Measurements from ENCODE around the gene TTC7B.

The TTC7B gene

GRCh38 chr14:90510159-90510558 is 306.1 kb downstream of the TTC7B start:
- DNase-seq (ENCODE audit: low spot score), result no peak

DNA sequence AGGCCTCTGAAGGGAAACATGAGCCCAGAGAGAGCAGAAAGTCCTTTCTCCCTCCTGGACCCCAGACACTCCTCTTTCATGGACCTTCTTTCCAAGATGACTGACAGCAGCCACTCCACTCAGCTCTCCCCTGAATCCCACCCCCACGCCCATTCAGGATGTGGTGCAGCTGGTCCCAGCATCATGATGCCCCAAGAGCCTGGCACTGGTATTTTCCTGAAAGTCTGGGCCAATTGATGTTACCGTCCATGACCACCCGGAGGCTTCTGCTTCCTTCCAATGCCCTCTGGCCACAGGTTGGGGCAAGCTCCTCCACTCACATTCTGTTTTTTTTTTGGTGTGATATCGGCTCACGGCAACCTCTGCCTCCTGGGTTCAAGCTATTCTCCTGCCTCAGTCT is 306.8 kb downstream of the TTC7B start:
- DNase-seq (ENCODE audit: low spot score), result no peak

GRCh38 chr14:90508536-90509254 is 307.5 kb downstream of the TTC7B start:
- no peak for DNase-seq (ENCODE audit: low spot score)

- DNase-seq (ENCODE audit: low spot score), result no peak
Observed at GRCh38 chr14:90508036-90508435, 308.2 kb downstream of the TTC7B start.

DNA sequence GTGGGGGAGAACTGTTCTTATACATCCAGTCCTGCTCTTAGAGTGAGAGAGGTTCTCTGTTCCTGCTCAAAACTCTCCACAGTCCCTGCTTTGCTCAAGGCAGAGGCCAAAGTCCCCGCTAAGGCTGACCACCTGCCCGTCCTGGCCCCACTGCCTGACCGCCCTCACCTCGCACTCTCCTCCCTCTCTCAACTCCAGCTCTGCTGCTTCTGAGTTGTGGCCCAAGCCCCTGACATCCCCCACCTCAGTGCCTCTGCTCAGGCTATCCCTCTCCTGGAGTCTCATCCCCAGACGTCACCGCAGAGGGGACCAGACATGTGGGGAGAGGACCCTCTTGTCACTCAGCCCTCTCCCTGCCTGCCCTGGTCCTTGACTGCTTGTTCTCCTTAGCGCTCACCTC is 308.8 kb downstream of the TTC7B start:
- DNase-seq (ENCODE audit: low spot score), result no peak

GRCh38 chr14:90506748-90507147 is 309.5 kb downstream of the TTC7B start:
- no peak for DNase-seq (ENCODE audit: low spot score)

DNA sequence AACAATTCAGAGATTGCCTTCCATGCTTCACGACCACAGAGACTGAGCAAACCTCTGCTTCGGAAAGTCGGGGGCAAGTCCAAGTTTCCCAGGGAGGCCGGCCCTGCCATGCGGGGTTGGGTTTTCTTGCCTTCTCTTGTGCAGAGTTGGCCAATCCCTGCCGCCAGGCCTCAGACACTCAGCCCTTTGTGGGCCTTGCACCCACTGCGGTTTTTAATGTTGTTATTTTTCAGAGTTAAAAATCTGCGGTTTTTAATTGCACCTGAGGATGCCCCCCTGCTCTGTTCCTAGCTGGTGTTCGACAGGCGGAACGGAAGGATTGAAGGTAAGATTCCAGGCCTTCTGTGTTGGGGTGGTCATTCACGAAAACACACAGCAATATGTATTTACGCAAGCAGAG is 310.7 kb downstream of the TTC7B start:
- DNase-seq (ENCODE audit: low spot score), result no peak

DNA sequence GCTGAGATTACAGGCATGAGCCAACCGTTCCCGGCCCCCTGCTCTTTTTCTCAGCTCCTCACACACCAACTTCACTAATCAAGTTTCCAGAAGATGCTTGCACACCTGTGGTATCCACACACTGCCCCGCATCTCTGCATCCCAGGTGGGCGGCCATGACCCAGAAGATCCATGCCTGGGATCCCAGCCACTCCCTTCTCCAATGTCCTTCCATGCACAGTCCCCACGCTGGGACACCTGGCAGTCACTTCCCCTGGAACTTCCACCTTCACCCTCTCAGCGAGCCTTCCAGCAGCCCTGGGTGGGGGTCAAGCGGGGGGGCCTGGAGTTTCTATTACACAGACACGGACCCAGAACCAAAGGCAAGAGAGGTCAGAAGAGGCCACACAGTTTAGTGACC is 311.6 kb downstream of the TTC7B start:
- no peak for DNase-seq (ENCODE audit: low spot score)

DNA sequence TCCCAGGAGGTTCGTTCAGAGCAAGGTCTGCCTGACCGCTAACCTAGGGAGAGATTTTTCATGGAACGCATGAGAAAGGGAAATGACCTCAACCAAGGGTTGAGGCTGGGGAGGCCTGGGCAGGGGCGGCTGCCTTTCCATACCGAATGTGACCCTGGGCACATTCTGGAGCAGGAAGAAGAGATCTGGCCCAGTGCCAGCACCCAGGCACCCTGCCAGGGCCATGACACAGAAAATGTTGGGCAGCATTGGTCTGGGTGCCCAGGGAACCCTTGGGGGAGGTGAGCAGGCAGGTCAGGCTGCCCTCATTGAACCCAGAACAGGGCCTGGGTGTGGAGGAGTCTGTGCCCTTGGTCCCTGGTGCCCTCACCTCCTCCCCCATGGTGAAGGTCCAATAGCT is 312.6 kb downstream of the TTC7B start:
- no peak for DNase-seq (ENCODE audit: low spot score)

- no peak for DNase-seq (ENCODE audit: low spot score)
Observed at GRCh38 chr14:90502760-90503159, 313.5 kb downstream of the TTC7B start.

- DNase-seq (ENCODE audit: low spot score), result no peak
Observed at GRCh38 chr14:90500665-90501370, 315.4 kb downstream of the TTC7B start.

DNA sequence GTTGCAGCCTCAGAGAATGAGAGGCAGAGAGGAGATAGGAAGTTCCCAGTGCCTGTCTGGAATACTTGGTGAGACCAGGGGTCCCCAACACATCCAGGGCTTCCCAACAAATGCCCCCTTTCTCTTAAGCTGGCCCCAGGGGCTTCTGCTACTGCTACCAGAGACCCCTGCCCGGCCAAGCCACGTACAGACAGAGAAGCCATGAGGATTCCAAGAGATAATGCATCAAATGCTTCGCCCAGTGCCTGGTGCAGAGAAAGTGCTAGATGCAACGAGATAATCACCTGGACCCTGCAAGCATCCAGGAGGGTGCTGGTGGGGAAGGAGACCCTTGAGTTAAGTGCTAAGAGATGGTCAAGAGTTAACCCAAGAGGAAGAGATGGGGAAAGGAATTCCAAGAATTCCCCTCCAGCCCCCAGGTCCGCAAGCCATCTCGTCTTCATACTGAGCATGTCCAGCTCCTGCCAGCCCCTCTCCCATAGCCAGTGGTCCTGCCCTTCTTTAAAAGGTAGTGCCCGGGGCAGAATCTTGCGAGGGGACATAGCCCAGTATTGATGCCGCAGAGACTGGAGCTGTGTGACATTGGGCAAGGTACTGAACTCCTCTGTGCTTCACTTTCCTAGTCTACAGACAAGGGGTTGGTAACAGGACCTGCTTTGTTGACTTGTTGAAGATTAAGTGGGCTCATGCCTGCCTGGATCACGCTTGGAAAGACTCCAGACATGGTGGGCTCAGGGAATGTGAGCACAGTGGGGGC is 316.1 kb downstream of the TTC7B start:
- no peak for DNase-seq (ENCODE audit: low spot score)

- no peak for DNase-seq (ENCODE audit: low spot score)
Observed at GRCh38 chr14:90499121-90499520, 317.1 kb downstream of the TTC7B start.

DNA sequence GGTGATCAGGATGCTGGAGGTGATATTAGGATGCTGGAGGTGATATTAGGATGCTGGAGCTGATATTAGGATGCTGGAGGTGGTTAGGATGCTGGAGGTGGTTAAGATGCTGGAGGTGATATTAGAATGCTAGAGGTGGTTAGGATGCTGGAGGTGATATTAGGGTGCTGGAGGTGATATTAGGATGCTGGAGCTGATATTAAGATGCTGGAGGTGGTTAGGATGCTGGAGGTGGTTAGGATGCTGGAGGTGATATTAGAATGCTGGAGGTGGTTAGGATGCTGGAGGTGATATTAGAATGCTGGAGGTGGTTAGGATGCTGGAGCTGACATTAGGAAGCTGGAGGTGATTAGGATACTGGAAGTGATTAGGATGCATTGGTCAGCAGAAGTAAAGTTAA is 318.0 kb downstream of the TTC7B start:
- no peak for DNase-seq (ENCODE audit: low spot score)

DNA sequence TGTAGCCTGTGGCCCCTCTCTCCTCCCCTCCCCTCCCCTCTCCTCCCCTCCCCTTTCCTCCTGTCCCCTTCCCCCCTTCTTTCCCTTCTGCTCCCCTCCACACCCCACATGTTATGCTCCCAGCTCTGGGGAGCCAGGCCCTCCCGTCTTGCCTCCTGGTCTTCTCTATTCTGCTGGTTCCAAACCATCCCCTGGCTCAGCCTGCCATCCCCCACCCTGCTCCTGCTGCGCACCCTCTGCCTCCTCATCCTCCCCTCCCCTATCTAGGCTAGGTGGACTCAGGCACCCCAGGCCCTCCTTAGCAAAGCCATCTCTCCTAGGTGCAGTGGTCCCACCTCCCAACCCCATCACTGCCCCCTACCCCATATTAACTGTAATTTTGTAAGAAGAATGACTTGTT is 319.9 kb downstream of the TTC7B start:
- DNase-seq (ENCODE audit: low spot score), result no peak

DNA sequence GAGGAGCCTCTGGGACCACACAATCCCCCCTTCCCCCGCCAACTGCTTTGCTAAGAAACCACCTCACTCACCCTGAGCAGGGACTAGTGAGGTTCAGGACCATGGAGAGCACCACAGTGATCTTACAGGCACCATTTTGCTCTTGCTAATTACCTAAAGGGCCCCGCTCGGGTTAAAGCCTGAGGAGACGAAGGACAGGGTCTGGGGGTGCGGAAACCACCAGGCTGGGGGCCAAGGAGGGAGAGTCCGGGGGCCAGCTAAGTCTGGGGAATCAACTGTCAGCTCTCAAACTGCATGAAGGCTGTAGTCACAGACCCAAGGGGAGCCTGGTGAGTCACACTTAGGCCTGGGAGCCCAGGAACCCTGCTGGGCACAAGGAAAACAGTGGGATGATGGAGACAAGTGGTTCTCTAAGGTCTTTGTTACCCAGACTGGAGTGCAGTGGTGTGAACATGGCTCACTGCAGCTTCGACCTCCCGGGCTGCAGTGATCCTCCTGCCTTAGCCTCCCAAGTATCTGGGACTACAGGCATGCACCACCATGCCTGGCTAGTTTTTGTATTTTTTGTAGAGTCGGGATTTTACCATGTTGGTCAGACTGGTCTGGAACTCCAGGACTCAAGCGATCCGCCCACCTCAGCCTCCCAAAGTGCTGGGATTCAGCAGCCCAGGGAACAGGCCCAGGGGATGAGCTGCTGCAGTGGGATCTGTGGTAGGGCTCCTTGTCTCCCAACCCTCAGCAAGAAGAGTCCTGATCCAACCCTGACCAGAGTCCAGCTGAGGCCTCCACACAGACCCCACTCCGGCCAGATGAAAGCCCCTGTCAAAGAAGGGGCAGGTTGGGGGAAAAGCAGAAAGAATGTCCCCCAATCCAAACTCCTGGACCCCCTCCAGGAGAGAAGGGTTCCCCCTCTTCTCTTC is 320.6 kb downstream of the TTC7B start:
- peak; percentile 36 for DNase-seq (ENCODE audit: low spot score)

DNA sequence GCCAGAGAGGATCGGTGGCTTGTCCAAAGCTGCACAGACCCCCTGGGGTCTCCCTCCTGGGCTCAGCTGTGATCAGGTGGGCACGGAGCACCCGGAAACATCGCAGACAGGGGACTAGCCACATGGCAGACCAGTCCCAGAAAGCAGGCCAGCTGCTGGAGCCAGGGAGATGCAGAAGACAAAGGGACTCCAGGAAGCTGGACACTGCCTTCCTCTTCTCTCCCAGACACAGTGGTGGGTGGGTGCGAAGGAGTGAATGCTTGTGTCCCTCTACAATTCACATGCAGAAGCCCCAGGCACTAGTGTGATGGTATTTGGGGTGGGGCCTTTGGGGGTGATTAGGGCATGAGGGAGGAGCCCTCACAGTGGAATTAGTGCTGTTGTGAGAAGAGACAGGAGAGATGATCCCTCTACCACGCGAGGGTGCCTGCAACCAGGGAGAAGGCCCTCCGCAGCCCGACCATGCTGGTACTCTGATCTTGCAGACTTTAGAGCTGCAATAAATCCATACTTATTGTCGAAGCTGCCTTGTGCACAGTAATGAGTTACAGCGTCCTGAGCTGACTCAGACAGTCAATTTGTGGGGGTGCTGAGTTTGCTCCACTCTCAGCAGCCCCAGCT is 324.2 kb downstream of the TTC7B start:
- DNase-seq (ENCODE audit: low spot score), result no peak

DNA sequence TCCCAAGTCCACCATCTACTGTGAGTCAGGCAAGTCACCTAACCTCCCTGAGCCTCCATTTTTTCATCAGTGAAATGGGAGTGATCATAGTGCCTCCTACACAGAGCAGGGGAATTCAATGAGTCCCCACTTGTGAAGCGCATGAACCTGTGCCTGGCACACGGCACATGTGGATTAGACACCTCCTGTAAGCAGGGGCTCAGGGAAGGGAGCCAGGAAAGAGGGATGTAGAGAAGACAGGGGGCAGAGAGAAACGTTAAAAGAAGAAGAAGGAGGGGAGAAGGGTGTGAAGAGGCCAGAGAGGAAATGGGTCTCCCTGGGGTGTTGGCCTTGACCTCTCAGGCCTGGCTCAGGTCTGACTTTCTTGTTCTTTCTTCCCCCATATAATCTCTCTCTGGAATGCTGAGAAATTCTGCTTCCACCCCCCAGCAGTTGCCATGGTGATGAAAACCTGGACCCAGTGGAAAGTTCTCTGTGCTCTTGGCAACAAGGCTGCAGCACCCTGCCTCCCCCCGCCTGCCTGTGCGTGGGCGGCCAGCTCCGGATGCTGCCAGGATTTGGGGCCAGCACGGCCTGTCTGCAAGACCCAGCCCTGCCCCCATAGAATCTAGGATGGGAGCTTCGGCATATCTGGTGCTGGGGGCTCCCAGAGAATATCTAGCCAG is 324.9 kb downstream of the TTC7B start:
- DNase-seq (ENCODE audit: low spot score), result no peak

DNA sequence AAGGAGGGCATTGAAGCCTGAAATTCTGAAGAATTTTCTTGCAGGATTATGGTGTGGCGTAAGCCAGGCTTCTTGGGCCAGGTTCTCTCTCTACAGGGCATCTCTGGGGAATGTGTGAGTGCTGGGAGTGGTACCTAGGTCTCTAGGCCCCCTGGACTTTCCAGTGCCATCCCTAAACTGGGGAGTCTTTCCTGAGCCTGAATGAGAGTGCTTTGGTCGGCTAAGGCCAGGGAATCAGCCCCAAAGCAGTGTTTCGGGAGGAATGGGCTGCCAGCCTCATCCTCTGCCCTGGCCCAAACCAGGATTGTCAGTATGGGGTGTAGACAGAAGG is 325.5 kb downstream of the TTC7B start:
- no peak for DNase-seq (ENCODE audit: low spot score)

DNA sequence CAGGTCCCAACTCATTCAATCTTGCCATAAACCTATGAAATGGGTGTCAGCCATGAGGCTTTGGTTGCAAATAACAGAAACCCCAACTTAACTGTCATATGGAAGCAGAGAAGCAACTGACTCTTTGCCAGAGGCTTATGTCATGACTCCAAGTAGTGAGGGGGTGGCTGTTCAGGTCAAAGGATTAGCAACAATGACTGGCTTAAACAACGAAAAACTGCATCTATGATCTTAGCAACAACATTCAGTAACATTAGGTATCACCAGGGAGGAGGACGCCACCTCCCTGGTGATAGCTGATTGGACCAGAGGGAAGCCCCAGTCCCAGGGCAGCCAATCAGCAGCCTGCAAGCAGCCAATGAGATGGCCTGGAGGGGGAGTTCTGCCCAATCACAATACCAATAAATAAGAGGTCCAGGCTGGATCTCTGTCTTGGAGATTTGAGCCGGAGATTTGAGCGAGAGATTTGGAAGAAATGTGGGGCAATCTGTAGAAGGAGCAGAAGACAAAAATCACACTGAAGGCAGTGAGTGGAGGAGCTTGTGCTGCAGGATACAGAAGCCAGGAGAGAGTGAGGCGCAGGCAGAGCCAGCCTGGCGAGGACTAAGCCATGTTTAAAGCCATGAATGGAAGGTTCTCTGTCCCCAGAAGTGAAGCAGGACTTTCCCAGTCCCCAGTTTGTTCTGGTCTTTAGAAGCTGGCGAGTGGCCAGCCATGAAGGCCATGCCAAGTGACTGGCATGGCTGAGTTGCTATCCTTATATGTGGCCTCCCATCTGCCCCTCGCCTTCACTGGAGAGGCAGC is 326.1 kb downstream of the TTC7B start:
- DNase-seq (ENCODE audit: low spot score), result no peak
